ENCODE data around the gene TBC1D22A.

Gene TBC1D22A

GRCh38 chr22:47215851-47216250 lies 453.4 kb downstream of the TBC1D22A start:
- no peak for TF ChIP-seq POLR2A (IDR thresholded peaks at IDR 0.05; ENCODE audit: low read depth, low read length)
- DNase-seq (ENCODE audit: insufficient read length, low spot score) = no peak
- FAIRE-seq = no peak

- DNase-seq (ENCODE audit: insufficient read length, low spot score) (no peak), FAIRE-seq (no peak)
- TF ChIP-seq POLR2A (IDR thresholded peaks at IDR 0.05; ENCODE audit: low read depth, low read length) = no peak
These were observed 456.2 kb downstream of the TBC1D22A start for GRCh38 chr22:47218671-47219070.

DNA sequence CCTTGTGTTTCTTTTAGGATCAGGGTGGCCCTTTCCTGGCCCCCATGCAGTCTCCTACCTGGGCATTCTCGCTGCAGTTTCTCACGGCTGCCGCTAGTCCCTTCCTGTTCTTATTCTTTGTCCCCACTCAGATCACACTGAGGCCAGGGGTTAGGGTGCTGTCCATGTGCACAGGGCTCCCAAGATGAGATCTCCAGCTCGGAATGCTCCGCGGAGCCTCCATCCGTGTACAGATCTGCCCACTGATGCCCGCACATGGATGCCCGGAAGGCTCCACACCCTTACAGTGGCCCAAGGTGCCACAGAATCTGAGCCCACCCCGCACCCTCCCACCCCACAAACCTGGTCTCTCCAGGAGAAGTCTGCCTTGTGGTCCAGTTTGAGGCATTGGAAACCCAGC lies 457.3 kb downstream of the TBC1D22A start:
- no peak for DNase-seq (ENCODE audit: insufficient read length, low spot score)
- FAIRE-seq = no peak
- no peak for TF ChIP-seq POLR2A (IDR thresholded peaks at IDR 0.05; ENCODE audit: low read depth, low read length)

DNA sequence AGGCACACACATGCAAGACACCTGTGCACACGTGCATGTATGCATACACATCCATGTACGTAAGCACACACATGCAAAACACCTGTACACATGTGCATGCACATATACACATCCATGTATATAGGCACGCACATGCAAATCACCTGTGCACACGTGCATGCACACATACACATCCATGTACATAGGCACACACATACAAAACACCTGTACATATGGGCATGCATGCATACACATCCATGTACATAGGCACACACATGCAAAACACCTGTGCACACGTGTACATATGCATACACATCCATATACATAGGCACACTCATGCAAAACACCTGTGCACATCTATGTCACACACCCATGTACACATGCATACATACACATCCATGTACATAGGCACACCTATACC lies 458.3 kb downstream of the TBC1D22A start:
- no peak for FAIRE-seq
- no peak for TF ChIP-seq POLR2A (IDR thresholded peaks at IDR 0.05; ENCODE audit: low read depth, low read length)
- DNase-seq (ENCODE audit: insufficient read length, low spot score) = no peak

DNA sequence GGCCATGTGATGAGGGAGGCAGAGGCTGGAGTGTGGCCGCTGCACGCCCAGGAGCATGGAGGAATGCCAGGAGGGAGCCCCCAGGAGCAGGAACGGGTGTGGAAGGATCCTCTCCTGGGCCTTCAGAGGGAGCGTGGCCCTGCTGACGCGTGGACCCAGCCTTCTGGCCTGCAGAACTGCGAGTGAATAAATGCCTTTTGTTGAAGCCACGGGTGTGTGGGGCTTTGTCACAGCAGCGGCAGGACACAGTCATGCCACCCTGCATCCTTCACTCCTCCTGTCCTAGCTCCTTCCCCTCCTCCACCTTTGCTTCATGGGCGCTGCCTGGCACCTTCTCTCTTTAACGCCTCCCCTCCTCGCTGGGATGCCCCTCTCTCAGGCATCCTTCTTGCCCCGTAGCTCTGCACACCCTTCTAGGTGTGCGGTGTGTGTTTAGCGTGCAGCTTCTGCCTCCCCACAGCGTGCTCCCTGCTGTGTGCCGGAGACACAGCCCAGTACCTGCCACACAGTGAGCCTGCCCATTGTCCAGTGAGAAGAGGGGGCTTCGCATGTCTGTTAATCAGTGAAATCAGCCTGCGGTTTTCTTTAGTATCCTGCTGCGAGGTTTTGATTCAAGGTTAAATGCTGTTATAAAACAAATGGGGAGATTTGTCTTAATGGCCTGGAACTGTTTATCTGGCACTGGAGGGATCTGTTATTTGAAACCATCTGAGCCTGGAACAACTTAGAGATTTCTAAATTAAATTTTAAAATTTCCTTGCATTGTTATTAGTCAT lies 459.6 kb downstream of the TBC1D22A start:
- no peak for DNase-seq (ENCODE audit: insufficient read length, low spot score)
- no peak for FAIRE-seq
- no peak for TF ChIP-seq POLR2A (IDR thresholded peaks at IDR 0.05; ENCODE audit: low read depth, low read length)

All from H54 (cell line).